Right renal pelvis (tissue), 4 donors: ENCODE measurements around the gene GAS2L1. TPM values are rescaled to one million over a fixed set of nuclear protein-coding genes. Genes with fewer than 3 reads are reported as not detected.

Experiments used
- DNase-seq, 4 donors: peaks; one replicate each; pipeline ENCODE4 v3.0.0-alpha.2; 2013; ENCODE audit warnings: low read depth in 4 of 4, low spot score in 3 of 4, missing footprints in 1 of 4
- polyA plus RNA-seq, 4 donors: library from polyadenylated mRNA; unstranded; fragments of 120-200 nt; gene quantifications; one replicate each; pipeline ENCODE4 v1.2.1, GENCODE V29; 2013; ENCODE audit not compliant: insufficient read length in 4 of 4

The GAS2L1 gene
- 1 to 10 TPM; 6.9 to 9.3 (median 7.1) TPM for polyA plus RNA-seq

DNA sequence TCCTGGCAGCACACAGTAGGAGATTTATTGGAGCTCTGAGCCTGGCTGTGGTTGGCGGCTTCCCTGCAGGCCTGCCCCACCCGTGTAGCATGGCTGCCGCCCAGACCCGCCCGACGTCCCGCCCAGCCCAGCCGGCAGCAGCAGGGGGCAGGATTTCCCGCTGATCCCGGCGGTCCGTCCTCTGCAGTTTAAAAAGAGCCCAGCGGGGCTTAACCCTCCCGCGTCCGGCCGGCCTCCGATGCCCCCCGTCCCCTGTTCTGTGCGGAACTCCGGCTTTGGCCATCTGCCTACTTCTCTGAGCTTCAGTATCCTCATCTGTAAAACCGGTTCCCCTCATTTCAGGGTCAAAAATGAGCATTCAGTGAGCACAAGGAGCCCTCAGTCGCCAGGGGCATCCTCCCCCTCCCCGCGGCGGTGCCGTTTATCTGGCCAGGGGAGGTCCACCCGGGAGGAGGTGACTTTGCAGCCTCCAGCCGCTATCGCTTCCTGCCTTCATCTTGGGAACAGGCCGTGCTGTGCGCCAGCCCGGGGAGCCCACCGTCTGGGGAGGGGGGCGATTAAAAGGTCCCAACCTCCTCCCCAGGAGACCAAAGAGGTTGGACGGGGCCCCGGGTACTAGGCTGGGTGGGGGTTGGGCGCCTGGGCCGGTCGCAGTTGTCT, at the start of gene GAS2L1:
Gene GAS2L1, plus strand, starts transcription at position 476 of the 660 bp plus-strand sequence. CDS start 1,456 bp downstream, outside the sequence.
- DNase-seq, result peak; percentile 60 to 64 (median 62)

DNA sequence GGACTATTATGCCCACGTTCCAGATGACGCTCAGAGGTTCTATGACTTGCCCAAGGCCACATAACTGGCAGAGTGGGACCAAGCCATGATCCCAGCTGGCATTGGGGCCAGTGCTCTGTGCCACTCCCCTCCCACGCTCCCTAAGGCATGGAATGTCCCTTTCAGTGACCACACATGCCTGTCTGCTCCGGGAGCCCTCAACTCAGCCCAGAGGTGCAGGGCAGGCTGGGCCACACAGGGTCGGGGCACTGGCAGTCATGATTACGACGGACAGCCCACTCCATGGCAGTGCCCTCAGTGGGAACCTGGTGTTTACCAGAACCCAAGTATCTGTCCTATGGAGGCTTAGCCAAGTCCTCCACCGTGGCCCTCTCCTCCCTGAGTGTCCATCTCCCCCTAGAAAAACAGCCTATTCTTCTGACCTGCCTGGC, 48.7 kb upstream of the GAS2L1 start:
- DNase-seq, result no peak

DNA sequence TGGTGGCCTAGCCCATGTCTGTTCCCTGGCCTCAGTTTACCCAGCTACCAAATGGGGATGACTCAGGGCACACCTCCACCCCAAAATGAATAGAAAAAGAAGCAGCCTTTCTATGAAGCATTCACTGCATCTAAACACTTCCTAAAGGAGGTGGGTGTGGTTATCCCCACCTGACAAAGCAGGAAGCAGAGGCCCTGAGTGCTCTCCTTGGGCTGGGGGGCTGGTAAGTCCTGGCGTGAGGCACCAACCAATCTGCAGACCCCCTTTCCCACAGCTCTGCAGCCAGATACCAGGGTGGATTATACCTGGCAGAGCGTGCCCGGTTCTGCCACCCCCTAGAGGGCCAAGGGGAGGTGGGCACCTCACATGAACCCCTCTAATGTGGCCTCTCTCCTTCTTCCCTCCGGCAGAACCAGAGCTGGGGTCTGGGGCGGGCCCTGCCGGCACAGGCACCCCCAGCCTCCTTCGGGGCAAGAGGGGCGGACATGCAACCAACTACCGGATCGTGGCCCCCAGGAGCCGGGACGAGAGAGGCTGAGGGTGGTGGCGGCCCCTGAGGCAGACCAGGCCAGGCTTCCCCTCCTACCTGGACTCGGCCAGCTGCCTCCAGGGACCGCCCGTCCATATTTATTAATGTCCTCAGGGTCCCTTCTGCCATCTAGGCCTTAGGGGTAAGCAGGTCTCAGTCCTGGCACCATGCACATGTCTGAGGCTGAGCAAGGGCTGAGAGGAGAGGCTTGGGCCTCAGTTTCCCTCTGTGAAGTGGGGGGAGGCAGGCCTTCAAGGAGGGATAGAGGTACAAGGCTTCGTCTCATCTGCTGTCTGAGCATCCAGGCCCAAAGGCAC, 47.8 kb upstream of the GAS2L1 start:
- no peak for DNase-seq

DNA sequence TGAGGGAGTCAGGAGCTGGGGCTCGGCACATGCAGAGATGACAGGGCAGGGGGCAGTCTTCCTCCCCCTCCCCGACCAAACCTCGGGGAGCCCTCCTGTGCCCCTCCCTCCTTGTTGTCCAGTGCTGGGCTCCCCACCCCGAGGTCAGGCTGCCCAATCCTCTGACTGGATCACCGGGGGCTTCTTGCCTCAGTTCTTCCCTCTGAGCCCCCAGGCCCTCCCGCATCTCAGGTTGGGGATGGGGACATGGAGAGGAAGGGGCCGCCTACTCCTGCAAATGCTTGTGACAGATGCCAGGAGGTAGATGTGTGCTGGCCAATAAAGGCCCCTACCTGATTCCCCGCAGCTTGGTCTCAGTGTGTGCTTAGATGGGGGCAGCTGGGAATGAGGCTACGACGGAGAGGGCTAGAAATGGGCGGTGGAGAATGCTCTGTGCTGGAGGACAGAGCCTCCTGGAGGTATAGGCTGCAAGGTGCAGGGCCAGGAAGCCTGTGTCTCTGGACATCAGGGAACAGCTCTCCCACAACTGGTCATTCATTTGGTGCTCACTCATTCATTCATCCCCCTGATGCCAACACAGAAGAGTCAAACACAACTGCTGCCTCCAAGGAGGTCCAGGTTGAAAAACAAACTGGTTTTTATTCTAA, 47.1 kb upstream of the GAS2L1 start:
- no peak for DNase-seq

DNA sequence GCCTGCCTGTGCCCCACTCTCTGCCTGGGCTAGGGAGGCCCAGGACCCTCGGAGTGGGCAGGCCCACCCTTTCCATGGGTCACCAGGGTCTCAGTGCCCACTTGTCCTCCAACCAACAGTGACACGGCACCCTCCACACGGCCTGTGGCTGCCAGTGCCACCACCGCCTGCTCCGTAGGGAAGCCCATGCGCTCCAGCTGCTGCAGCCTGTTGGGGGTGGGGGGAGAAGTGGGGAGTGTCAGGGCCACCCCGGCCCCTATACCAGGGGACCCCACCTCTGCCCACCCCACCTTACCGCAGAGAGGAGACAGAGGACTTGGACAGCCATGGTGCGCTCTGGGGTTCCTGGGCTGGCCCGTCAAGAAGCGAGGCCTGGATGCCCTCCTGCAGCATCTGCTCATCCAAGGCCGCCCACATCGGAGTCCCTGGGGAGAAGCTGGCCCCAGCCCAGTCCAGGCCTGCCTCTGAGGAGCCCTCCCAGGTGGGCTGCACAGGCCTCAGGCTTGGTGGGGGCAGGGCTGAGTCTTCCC, 46.4 kb upstream of the GAS2L1 start:
- DNase-seq, result no peak

DNA sequence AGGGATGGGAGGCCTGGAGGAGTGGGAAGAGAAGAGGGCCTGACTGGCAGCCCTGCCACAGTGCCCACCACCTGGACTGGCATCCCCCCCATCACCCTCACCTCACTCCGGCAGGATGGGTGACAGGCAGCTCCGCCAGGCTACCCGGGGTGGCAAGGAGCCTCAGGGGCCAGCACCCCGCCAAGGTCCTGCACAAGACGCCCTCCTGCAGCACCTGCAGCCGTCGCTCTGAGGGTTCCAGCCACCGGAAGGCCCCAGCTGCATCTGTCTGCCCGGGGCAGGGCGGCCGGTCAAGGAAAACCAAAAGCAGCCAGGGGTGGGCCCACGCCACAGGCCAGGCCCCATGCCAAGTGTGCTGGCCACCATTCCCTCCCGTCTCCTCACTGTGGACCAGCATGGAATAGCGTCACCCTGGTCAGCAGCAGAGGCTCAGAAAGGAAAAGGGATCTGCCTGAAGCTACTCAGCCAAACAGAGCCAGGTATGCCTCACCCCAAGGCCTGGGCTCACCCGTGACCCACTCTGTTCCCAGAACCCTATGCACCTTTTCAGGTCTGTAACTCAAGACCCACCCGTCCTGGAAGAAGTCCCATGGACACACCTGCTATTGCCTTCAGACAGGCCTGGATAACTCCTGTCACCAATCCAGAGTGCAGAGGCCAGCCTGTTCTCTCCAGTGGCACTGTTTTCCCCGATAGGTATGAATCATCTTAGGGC, 45.7 kb upstream of the GAS2L1 start:
- no peak for DNase-seq

GRCh38 chr22:29263791-29264276, 42.6 kb upstream of the GAS2L1 start:
- no peak for DNase-seq

DNA sequence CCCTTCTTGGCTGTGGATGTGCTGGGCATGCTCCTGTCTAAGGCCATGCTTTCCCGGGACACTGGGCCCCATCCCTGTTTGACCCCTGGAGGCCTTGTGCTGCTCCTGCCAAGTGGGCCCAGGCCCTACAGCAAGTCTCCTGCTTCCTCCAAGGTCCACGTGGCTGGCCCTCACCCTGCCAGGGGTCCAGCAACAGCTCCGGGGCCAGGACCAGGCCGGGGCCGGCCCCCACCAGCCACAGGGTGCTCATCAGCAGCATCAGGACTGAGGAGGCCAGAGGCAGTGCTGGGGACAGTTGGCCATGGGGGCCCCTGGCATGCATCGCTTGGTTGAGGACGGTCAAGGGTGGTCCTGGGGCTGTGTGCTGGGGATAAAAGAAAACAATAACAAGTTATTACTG, 41.1 kb upstream of the GAS2L1 start:
- DNase-seq, result no peak

GRCh38 chr22:29265929-29266328, 40.5 kb upstream of the GAS2L1 start:
- no peak for DNase-seq

DNA sequence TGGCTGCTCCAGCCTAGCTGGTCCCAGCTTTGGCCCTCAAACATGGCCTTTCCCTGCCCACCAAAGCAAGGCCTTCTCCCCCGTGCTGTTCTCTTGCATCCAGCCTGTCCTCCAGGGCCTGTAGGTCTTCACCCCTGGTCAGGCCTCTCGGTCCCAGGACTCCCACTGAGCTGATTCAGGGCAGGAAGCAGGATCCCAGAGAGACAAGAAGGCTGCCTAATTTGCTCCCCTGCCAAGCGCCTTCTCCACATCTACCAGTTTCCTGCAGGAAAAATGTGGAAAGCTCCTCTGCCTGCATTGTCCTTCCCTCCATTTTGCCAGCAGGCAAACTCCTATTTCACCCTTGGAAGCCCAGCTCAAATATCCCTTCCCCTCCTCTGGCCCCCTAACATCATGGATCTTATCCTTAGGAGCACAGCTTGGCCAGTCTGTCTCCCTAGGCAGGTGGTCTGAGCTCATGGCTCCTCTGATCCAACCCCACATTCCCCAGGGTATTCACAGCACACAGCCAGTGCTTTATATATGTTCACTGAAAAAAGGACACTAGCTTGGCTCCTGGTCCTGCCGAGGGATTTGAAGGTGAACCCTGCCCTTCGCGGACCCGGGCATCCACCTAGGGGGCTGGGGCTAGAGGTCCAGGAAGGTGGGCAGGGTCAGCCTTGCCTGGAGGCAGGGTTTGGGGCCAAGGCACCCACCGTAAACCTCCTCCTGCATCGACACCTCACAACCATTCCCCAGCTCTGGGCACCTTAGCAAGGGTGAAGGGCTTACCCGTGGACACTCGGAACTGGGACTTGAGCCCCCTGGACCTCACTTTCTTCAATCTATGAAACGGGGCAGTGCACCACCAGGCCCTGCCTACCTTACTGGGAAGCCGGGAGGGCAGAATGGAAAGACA, 39.6 kb upstream of the GAS2L1 start:
- no peak for DNase-seq

- DNase-seq, result no peak
Measured at GRCh38 chr22:29267462-29267857, 39.0 kb upstream of the GAS2L1 start.

GRCh38 chr22:29267858-29268510, 38.5 kb upstream of the GAS2L1 start, which contains the start of the genes EWSR1 and RHBDD3:
EWSR1 (plus strand) TSS chr22:29268268; CDS start chr22:29268337, 69 bp downstream.
RHBDD3 (minus strand) TSS chr22:29267981; CDS start chr22:29265626, 2,355 bp downstream.
- peak; percentile 89 to 99 (median 90) for DNase-seq

GRCh38 chr22:29268511-29269229, 37.8 kb upstream of the GAS2L1 start:
- DNase-seq, result peak in 2 of 4 donors; percentile 18 to 36

DNA sequence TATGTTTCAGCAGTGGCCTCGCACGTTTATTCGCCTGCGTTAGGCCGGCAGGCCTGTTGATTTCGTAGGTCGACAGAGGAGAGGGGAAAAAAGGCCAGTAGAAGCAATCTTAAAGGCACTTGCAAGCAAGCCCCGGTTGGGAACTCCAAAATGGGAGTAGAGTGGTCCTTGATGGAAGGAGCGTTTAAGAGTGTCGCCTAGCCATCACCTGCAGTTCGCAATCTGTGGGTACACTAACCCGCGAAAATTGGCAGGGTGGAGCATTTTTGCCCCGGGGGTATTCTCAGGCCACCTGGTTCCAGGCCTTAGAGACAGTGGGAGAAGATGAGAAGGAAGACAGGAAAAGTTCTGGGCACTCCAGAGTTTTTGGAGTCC, 37.2 kb upstream of the GAS2L1 start:
- no peak for DNase-seq

DNA sequence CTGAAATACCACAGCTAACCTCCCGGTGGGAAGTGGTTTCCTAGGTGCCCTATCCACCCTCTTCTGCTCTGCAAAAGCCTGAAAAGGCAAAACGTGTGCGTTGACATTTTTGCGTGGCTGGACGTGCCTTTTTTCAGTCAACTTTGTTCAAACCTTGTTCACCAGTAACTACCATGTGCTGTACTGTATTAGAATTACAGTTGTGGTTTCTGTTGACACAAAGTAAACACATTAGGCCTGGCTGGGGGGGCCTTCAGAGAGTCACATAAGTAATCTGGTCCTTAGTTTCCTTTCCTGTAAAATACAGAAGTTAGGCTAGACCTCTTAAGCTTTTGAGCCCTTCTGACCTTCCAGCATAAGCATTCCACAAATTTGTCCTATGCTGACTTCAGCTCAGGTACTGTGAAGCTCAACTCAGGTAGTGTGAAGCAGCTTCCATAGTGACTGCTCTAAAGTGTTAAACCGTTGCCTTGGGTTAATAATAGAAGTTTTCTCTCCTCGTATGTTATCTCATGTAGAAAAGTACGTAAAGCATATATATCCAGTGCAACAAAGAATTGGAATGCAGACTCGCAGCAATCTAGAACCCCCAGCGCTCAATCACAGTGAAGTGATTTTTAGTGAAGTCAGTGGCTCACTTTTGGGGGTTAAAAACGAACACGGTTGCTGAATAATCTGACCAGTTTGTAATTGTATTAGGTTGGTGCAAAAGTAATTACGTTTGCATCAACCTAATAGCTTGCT, 36.5 kb upstream of the GAS2L1 start:
- no peak for DNase-seq

DNA sequence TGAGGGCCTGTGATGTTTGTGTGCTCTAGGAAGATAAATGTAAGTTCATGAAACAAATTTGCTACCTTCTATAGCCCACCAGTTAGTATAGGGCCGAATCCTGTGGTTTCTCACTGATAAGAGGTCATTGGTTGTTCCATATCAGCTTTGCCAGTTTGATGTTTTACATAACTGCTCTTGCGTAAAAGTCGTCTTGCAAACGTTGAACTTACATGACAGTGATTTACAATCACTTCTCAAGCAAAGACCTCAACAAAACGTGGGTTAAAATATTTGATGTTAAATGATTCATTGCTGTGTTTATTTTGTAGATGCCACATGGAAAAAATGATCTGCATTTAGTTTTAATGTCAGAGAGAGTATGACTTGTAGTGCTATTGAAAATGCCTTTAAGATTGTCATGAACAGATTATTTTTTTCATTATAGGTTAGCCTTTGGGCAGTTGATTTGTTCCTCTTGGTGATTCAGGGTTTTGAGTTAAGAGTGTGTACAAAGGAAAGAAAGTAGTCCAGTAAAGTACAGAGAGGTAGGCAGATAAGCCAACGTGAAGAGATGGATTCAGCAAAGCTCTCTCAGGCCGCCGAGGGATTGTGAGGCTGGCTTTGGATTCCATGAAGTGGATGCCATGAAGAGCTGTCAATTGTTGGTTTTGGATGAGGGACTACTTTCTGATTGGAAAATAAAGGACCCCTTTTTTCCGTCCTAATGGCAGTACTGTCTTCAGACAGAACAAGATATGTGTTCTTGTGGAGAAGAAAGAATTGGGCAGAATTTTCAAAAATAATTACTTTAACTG, 35.8 kb upstream of the GAS2L1 start:
- DNase-seq, result no peak
